ENCODE data around the gene TEAD1.
"Not testable (repeated sequence)": the region's sequence is repeated elsewhere in the genome, so short reads cannot be mapped to it uniquely, and the experiment has no call there.

The TEAD1 gene

DNA sequence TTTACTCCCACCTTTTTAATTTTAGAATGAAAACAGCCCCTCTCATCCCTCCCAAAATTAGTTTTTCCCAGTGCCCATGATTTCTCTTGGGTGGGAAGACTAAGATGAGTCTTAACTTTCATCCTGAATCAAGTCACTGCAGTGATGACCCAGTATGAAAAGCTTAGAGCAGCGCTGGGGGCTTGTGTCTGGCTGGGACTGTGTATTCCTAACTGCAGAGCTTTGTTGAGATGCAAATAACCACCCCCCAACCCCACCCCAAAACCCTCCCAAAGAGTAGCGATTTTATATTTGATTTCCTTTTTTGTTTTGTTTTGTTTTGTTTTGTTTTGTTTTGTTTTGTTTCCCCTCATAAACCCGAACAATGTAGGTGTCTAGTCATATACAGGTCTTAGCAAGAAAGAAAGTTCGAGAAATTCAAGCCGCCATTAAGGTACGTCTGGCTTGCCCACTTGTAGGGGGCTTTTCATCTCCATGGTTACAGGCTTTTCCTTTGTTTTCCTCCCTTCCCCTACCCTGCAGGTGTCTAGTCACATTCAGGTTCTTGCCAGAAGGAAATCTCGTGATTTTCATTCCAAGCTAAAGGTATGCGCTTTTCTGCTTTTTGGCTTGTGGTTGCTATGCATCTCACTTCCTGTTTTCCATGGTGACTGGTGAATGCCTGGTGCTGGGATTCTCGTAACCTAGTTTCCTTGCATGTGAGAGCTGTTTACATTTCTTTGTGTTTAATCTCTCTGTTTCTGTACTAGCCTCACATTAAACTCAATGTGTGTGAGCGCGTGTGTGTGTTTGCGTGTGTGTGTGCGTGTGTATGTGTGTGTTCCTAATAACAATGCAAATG lies 190.3 kb downstream of the TEAD1 start:
- peak; percentile 71 for DNase-seq (ENCODE audit: low spot score)

DNA sequence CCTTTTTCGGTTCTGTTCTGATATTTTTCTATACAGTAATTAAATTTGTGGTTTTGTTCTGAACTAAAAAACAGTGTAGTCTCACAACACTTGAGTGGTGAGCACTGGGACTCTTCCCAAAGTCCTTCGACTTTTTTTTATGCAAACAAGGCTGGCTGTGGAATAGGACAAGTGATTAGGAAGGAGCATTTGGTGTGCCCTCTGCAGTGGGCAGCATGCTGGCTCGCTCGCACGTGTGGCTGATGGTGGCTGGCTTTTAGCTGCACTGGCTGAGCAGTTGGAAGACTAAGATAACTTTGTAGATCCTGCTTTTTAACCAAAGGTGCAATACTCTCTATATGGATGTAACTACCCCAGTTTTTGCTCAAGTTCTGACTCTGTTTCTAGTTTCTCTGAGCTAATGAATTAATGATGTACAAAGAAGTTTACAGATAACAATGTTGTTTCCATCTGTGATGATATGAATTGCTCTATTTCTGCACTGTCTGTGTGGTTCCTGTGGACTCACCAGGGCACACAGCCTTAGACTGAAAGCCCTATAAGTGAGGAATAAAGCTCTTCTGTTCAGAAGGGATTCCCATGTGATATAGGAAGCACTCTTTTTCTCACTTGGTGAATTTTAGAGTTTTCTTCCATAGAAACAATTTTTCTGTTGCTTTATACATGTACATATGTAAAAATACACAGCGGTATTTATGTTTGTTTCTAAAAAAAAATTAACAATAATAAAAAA lies 191.8 kb downstream of the TEAD1 start:
- no peak for DNase-seq (ENCODE audit: low spot score)

DNA sequence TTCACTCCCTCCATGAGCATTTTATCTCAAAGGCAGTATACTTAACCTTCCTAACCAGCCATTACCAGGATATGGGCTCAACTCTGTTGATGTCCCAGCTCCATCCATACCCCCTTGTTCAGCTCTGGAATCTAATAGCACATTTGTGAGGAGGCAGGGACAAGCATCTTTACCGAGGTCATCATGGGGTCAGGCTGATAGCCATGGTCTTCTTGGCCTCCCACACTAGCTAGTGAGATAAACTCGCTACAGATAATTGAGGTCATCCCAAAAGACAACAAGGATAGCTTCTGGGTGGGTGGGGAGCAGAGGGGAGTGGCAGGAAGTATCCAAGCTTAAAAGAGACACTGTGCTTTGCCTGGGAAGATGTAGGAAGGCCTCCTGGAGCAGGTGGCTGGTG lies 193.3 kb downstream of the TEAD1 start:
- no peak for DNase-seq (ENCODE audit: low spot score)

DNA sequence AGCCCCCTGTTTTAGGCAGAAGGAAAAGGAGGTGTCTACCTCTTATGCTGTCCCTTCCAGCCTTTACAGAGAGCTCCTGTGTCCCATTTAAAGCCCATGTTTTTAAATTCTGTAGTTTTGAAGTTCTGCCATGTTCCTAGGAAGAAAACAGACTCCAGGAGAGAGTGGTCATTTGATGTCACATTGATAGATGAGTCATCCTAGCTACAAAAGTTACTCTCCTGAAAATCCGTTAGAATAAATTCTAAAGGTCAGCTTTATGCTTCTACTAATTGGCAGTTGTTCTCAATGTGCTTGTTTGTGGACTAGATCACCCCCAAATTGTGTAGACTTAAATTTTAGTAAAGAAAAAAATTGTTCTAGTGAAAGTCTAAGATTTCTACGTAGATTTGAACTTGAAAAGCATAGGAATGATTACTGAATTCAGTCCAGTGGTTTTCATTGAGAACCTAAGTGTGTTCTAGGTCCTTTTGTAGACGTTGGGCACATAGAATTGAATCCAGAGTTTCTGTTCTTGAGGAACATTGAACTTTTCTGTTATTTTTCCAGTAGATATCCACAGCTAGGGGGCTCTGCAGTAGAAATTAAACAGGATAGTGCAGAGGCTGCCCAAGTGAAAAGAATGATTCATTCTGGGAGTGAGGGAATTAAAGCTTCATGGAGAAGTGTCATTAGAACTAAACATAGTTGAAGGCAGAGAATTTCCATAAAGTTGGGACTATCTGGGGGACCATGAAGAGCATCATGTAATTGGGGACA lies 194.3 kb downstream of the TEAD1 start:
- peak; percentile 46 for DNase-seq (ENCODE audit: low spot score)

DNA sequence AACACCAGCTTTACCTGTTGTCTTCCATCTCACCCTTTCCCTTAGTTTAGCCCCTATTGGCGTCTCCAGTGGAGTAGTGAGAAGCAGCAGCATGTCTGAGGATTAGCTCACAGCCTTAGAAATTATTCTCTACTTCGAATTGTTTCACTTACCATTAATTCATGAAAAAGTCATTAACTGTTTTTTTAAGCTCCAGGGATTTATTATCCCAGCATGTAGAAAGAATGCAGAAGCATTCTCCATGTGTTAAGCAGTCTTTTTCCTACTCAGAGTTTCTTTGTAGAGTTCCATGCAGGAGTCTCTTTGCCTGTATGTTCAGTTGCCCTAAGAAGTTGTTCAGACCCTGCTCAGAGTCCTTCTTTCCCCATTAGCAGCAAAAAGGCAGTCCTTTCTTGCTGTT lies 197.0 kb downstream of the TEAD1 start:
- no peak for DNase-seq (ENCODE audit: low spot score)

DNA sequence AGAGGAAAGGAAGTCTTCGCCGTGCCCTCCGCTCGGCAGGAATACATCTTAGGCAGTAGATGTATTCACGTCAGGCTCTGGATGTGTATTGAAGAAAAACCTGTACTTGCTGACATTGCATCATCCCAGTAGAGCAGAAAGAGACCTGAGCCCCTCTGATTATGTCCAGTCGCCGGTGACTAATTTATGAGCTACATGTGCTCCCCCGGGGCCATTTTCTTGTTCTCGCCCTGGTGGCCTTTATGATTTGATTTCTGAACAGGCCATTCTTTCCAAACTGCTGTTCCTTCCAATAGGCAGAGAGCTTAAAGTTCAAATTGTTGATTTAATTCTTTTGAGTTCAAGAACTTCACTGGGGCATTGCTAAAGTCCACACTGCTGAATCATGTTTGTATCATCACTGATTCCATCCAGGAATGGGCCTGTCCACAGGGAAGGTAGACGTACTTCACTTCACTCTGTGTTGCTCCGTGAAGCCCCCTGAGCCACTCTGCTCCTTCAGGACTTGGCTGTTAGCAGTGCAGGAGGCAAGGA lies 197.6 kb downstream of the TEAD1 start:
- DNase-seq (ENCODE audit: low spot score) = no peak

DNA sequence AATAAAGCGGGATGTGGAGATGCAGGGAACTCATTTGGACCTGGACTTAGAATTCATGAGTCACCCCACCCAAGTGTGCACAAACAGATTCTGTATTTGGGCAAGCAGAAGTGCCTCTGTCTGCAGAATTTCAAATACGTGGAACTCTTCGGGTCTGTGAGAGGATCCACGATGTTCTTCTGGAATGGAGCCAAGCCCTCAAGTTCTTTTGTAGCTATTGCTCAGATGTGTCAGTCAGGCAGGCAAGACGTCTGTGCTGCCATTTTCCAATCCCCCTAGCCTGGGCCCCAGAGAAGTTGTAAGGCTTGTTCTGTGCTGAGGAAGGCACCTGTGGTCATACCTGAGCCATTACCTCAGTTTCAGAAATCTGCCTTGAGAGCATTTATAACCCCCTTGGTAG lies 202.1 kb downstream of the TEAD1 start:
- peak; percentile 39 for DNase-seq (ENCODE audit: low spot score)

DNA sequence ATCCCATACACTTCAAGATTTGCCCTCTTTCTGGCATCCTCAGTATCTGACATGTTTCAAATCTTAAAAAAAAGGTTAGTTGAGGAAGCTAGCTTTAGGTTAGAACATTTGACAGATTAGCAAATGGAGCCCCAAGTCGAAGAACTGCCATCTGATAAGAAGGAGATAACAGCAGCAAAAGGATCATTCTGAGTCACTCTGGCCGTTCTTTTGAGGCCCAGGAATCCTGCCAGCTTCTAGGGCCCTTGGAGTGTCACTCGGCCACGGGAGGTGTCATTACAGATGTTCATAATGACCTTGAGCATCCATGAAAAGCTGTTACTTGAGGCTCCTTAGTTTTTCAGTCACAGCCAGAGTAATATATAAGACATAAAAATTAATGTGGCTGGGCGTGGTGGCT lies 202.8 kb downstream of the TEAD1 start:
- no peak for DNase-seq (ENCODE audit: low spot score)

DNA sequence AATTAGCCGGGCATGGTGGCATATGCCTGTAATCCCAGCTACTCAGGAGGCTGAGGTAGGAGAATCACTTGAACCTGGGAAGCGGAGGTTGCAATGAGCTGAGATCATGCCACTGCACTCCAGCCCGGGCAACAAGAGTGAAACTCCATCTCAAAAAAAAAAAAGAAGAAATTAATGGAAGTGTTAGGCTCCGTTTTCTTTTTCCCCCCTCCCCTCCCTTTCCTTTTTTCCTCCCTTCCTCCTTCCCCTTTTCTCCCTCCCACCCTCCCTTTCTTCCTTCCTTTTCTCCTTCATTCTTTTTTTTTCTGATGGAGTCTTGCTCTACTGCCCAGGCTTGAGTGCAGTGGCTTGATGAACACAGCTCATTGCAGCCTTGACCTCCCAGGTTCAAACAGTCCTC lies 203.3 kb downstream of the TEAD1 start:
- not testable (repeated sequence) for DNase-seq (ENCODE audit: low spot score)

DNA sequence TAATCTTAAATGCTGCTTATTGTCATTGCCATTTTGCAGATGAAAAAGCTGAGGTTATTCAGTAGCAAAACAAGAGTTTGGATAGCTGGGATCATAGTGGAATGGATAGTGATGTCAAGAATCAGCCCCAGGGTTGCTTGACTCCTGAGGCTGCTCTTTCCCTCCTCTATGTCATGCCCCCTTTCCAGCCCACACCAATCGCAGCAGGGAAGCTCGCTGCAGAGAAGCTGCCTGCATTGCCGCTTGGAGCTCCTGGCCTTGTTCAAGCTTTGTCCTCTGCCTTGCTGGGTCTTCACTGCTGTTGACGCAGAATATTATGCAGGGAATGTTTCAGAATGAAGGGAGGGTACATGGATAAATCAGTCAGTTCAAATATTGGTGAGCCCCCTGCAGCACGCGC lies 206.1 kb downstream of the TEAD1 start:
- DNase-seq (ENCODE audit: low spot score) = no peak

DNA sequence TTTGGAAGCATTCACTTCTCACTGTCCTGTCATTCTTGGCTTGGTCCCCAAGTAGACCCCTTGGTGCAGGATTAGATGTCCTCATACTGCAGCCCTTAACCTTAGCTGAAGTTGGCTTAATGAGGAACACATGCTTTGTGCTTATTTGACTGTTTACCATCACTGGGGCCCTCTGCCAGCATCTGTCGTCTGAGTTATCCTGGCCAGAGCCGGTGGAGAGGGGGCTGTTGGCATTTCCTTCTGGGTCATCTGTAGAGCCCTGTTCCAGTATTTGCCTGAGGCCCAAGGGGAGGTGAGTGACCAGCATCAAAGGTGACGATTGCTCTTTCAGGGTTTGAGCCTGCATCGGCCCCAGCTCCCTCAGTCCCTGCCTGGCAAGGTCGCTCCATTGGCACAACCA lies 208.4 kb downstream of the TEAD1 start:
- no peak for DNase-seq (ENCODE audit: low spot score)

DNA sequence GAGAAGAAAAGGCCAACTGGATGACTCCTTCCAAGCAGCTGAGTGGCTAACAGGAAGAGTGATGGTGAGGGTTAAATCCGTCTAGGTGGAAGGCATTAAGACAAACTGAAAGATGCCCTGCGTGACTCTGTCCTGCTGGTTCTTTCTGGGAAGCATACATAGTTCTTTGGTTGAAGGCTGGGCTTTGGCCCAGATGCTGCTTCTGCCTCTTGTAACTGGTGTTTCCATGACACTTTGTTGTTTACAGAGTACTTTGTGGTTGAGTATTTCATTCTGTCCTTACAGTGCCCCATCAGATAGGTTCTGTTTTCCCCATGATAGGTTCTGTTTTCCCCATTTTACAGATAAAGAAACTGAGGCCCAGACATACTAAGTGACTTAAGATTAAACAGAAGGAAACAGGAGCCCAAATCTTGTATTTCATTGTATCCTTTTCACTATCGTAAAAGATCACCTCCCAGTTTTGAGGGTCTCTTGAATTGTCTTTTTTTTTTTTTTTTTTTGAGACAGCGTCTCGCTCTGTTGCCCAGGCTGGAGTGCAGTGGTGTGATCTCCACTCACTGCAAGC lies 210.6 kb downstream of the TEAD1 start:
- peak; percentile 69 for DNase-seq (ENCODE audit: low spot score)

DNA sequence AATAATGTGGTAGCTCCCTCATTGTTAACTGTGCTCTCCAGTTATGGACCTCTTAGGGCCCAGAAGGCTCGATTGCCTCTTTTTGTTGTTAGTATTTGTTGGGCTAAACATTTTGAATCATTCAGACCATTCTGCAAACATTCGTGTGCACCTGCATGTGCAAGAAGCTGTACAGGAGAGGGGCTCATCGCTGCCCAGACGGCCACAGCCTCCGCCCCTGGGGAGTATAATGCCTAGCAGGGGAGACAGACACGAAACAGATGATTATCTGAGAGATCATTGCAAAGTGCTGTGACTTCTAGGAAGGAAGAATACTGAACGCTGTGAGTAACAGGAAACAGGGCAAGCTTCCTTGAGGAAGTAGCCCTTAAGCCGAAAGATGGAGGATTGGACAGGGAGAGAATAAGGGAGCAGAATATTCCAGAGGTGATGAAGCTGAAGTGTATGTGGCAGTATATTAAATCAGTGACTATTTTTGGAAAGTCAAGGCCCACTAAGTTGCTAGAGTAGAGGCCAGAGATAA lies 211.6 kb downstream of the TEAD1 start:
- DNase-seq (ENCODE audit: low spot score) = no peak

DNA sequence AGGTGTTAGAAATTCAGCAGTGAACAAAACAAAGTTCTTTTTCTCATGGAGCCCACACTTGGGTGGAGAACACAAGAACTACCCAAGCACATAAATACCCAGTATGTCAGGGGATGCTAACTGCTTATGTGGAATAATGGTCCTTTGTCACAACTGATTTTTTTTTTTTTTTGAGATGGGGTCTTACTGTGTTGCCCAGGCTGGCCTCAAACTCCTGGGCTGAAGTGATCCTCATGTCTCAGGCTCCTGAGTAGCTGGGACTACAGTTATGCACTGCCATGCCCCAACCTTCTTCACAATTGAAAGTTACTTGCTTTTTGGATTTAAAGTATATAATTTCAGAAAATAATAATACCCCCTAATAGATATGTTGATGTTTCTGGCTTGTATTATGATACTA lies 212.3 kb downstream of the TEAD1 start:
- no peak for DNase-seq (ENCODE audit: low spot score)

DNA sequence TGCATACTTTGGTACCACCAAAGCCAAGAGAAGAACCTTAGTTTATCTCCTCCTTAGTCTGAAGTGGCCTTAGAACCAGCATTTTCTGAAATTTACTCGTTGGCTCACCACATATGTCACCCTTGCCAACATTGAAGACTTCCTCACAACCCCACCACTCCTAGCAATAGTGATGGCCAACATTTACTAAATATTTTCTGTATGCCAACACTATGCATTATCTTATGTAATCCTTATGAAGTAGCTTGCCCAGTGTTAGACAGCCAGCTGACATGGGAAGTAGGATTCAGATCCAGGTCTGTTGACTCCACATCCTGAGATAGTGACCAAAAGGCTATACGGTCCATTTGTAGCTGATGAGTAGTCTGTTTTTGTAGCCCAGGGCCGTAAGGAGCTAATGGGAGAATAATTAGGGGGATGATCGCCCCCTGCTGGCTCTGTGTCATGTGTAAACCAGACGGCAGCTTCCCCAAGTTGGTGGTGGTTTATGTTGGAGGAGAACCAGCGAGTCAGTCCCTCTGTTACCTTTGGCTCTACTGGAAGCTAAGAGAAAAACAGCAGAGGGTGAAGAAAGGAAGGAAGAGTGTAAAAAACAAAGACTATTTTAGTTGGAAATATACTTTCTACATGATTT lies 214.4 kb downstream of the TEAD1 start:
- DNase-seq (ENCODE audit: low spot score) = peak; percentile 77

DNA sequence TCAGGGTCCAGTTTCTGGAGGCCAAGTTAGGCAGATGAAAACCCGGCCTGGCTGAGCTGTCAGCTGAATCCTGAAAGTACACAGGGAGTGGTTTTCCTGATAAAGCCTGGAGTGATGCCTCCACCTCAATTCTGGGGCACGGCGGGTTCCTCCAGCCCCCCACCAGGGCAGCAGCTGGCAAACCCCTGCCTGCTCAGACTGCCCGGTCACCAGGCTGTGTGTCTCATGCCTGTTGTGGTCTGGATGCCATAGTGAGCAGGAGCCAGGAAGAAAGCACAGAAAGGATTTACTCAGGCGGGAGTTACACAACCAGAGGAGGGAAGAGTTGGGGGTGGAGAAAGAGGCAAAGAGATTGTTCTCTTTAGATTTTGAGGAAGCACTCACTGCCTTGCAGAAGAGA lies 215.0 kb downstream of the TEAD1 start:
- peak; percentile 90 for DNase-seq (ENCODE audit: low spot score)

DNA sequence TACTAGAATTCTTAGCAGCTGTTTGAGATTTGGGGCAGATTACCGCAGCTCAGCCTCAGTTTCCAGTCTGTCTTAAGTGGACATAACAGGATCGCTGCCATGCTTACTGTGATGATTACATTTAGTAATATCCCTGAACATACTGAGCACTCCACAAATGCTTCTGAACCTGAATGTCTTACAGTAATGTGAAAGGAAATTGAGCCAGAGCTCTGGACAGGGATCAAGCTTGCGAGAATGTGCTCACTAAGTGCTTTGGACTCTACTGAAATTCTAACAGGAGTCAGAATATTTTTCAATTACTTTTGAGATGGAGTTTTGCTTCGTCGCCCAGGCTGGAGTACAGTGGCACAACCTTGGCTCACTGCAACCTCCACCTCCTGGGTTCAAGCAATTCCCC lies 216.3 kb downstream of the TEAD1 start:
- no peak for DNase-seq (ENCODE audit: low spot score)

DNA sequence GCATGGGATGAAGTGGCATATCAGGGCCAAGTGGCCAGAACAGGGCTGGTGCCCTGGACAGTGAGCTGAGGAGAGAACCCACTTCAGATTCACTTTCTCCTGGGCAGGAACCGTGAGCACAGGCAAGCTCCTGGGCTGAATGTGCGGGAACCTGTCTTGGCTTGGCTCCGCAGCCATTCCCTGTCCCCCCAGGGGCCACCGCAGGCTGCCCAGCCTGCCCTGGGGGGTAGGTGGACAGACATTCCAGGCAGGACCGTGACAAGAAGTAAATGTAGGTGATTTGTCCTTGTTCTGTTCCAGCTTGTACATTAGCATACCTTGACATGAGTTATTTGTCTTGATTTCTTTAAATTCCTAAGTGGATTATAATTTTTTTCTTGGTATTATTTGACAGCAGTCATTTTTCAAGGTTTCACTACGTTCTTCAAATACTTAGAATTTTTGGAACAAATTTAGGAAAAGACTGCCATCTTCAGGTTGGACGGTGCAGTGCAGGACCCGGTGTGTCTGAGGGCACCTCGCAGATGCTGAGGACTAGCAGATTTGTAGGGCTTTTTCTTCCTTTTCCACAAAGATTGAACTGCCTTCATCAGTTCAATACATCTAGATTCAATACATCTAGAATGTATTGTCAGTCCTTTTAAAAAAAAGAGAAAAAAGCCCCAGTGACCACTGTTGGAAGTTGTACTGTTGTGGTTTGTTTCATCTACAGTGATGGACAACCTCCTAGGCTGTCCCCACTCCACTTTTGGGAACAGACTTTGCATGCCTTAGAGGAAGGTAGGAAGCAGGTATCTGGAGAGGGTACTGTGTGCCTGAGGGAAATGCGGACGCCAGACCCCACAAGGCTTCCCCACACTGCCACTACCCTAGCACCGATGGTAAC lies 219.8 kb downstream of the TEAD1 start:
- DNase-seq (ENCODE audit: low spot score) = peak; percentile 64

DNA sequence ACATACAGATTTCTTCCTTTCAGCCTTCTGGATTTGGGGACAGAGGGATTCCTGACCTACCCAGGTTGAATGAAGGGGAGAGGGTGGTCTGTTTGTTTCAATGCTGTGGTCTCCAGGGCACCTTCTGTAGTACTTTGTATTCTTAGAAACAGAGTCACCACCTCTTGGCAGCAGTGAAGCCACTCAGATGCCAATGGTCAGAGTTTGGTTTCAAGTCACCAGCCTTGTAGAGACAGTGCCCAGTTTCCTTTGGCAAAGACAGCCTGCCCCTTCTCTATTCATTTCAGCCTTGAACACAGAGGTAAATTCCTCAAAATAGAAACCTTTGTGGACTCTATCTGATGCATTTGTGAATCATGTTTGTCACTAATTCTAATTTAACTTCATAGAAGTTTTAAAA lies 223.2 kb downstream of the TEAD1 start:
- peak; percentile 10 for DNase-seq (ENCODE audit: low spot score)

DNA sequence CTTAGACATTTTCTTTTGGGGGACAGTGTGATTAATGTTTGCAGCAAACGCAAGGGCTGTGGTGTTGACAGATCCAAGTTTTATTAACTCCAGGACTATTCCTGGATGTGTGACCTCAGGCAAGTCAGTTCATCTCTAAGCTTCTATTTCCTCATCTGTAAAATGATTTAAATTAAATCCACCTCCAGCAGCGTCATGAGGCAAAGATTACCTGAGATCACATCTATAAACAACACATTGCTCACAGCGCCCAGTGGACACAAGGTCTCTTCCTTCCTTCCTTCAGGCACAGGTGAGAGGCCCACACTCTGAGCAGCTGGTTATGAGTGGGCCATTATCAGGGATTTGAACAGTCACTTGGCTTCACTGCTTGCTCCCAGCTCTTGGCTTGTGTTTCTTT lies 223.6 kb downstream of the TEAD1 start:
- no peak for DNase-seq (ENCODE audit: low spot score)
